ENCODE data around the gene RARS2.
"Not testable (repeated sequence)": the region's sequence is repeated elsewhere in the genome, so short reads cannot be mapped to it uniquely, and the experiment has no call there.

Gene RARS2

DNA sequence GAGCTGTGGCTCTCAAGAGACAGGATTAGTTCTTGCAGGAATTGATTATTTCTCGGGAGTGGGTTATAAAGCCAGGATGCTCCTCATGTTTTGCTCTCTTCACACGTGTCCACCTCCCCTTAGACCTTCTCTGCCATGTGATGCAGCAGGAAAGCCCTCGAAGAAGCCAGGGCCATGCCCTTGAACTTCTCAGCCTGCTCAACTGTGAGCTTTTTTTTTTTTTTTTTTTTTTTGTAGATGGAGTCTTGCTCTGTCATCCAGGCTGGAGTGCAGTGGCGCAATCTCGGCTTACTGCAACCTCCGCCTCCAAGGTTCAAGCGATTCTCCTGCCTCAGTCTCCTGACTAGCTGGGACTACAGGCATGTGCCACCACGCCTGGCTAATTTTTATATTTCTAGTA, 100.5 kb downstream of the RARS2 start:
- DNase-seq = not testable (repeated sequence)

DNA sequence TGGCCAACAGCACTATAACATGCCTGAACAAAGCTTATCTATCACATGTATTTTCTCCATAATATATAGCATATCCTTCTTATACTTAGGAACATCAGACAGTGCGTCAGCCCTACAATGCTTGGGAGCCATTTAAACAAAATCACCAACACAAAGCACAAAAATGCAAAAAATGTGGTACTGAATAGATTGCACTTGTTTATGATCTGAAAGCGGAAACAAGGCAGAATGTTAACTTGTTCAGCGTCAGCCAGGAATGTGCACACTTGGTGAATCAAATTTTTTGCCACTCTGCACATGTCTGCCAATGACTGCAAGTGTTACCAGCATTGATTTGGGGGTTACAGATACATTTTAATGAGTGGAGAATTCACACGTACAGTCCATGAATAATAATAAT, 102.2 kb downstream of the RARS2 start:
- no peak for DNase-seq

DNA sequence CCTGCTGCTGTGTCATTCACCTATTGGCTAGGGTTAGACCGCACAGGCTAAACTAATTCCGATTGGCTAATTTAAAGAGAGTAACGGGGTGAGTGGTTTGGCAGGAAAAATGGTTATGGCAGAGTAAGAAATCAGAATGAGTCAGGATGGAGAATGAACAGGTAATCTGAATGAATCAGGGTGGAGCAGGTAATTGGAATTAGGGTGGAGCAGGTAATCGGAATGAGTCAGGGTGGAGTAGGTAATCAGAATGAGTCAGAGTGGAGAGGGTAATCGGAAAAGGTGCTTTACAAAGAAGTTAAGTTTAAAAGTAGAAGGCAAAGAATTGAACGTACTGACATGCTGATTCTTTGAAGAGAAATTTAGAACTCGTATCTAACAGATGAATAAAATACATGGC, 105.3 kb downstream of the RARS2 start:
- DNase-seq = no peak

DNA sequence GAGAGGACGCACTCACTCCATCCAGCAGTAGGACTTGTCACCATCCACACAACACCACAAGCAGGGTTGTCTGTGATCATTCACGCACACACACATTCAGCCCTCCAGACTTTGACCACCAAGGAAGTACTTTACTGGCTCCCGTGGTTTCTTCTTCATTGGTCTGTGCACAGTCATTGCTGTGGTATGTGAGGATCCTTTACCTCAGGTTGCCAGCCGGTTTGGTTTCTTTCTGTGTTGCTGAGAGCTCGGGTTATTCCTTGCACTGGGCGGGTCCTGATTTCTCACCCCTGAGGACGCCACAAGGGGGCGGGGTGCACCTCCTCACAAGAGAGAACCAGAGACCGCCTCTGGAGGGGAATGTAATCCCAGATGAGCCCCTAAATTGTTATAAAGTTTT, 105.9 kb downstream of the RARS2 start:
- no peak for DNase-seq

DNA sequence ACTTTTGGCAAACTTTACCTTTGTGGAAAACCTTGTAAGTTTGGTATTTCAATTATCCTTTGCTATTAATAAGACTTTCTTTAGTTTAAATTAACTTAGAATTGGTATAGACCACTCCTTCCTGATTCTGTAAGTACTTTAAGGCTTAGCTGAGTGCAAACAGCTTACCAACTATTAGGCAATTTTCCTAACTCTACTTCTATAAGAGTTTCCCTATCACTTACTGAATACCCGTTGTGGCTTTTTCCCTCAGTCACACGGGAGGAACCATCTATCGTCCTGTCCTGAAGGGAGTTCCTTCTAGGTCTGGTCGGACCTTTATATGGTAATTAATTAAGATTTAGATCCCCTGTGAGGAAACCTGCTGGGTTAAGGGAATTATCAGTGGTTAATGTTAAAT, 107.4 kb downstream of the RARS2 start:
- DNase-seq = no peak

DNA sequence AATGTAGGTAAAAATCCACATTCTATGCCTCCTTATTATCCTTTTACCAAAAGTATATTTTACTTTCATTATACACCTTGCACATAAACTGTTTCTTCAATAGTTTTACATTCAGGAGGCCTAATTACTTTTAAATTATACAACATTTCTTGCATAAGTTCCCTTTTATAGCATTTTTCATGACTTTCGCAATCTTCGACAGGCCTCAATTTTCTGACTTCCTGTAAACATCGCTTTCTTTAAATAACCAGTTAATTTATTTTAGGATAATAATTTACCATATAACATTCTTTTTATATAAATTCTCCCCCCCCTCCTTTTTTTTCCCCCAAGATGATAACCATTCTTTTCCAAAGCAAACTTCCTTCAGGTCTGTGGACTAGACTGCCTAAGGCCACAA, 107.9 kb downstream of the RARS2 start:
- no peak for DNase-seq

DNA sequence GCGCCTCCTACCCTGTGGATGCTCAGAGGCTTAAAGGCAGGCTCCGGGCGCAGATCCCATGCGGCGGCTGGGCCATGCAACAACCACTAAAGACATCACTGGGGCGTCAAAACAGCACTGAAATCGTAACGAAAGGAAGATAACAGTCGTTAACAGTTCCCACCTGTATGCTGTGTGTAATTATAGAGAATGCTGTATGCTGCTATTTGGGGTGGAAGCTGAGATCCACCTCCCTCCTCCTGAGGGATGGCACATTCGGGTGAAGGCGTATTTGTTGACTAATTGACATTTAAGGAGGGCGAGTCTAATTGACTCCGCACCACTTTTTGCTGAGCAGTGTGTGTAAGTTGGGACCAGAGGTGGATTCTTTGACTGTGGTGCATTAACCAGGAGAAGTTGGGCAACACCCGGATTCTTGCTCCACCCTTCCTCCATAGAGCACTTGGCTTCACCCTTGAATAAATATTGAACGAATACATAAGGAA, 116.3 kb downstream of the RARS2 start:
- no peak for DNase-seq

DNA sequence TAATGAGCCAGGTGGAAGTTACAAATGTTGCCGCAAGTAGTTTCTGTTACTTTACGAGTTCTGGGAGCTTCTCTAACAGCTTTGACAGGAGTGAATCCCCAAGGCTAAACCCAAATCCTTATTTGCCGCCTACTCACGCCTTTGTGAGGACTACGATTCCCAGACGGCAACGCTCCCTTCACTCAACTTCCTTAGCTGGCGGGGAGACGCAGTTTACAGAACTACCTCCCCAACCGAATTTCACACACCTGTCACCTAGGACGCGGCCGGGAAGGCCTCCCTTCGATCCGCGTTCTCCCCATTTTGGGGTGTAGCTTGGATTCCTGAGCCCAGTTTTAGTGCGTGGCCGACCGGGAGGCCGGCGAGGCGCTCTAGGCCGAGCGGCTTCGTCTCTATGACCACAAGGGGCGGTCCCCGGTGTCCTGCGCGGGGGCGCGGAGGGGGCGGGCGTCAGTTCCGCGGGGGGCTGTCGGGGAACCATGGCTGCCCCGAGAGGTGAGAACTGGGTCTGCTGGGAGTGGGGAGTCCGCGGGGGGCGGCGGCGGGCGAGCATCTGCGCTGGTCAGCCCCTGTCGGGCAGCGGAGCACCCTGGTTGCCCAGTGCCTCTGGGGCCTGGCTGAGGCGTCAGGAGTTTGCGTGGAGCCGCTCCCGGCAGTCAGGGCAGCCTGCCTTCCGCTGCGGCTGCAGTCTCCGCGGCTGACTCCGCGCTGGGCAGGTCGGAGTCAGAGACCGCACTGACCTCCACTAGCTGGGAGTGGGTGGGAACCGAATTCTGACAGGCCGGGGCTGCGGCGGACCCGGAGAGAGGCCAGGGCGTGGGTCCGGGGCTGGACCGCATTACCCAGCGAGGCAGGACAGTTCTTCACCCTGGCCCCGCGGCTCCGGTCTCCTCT, 117.0 kb downstream of the RARS2 start, which contains the start of gene SLC35A1:
TSS of gene SLC35A1 (plus strand) at position 450 of the 894 bp plus-strand sequence. CDS start at position 480, 30 bp downstream.
- DNase-seq = peak; percentile 95

DNA sequence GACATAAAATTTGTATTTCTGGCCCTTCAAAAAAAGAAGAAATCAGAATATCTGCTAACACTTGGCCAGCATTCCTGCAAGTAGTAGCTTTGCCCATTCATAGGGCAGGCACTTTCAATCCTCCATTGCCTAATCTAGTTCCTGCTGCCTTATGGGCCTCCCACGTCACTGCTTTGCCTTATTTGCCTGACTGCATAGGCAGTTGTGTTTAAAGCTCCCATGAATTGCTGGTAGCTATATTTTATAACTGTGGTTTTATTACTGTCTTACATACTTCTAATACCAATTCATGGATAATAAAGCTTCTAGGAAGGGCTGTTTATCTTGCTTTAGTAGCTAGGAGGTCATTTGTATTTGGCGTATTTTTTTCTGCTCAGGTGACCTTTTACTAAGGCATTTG, 124.7 kb downstream of the RARS2 start:
- no peak for DNase-seq

Data from activated effector memory CD4-positive, alpha-beta T cell treated with anti-CD3 and anti-CD28 coated beads, Interleukin-2, amount 50 U/mL, for 16 hours (primary cell).